HCT116 (cell line): ENCODE data around the gene CRISP3. TPM values are rescaled to one million over a fixed set of nuclear protein-coding genes. Genes with fewer than 3 reads are reported as not detected.

ENCODE experiments used
- ATAC-seq: fragments of 200-7000 bp; cut with Tn5 transposase; 2 replicates; pipeline ENCODE4 v1.9.1; 2020; ENCODE audit warnings: mild to moderate bottlenecking, moderate library complexity
- BruUV-seq: library from RNA; stranded (reverse); fragments of 400-500 nt; replicated peaks from 2 replicates; lab custom pipeline; 2021; lab: Mats Ljungman, UMichigan
- CTCF ChIA-PET: fragments of 300-600 bp; sonication (Branson Sonifier 250); formaldehyde crosslinking; loops from one replicate; lab custom pipeline; 2021; ENCODE audit warnings: antibody characterized with exemption; lab: Charles Lee
- POLR2A ChIA-PET: fragments of 300-600, 350-600 bp; sonication (Branson Sonifier 250); formaldehyde crosslinking; loops from one replicate; lab custom pipeline; 2021; ENCODE audit warnings: antibody characterized with exemption; lab: Charles Lee
- RAD21 ChIA-PET, 2 experiments: fragments of 300-600 bp; sonication (Branson Sonifier 250); formaldehyde crosslinking; loops; one replicate each; lab custom pipeline; 2023; ENCODE audit warnings: low total read pairs in 2 of 2; ENCODE audit not compliant: uncharacterized antibody in 2 of 2, unreplicated experiment in 2 of 2, low non-redundant PET in 1 of 2; lab: Charles Lee
- DNase-seq: peaks from one replicate; pipeline ENCODE4 v3.0.0-alpha.2; 2010; ENCODE audit warnings: low read depth, low spot score
- H2AFZ ChIP-seq: fragments of 200-600 bp; shearing (Covaris generic), sonication (generic); 2 replicates; pipeline ENCODE4 v1.6.1; 2017; ENCODE audit warnings: low read depth, mixed run types, mixed read lengths, antibody characterized with exemption, low read length; ENCODE audit not compliant: poor library complexity, severe bottlenecking
- H3K27ac ChIP-seq: 2 replicates; pipeline ENCODE4 v1.5.1; 2012; ENCODE audit warnings: low read depth, low read length
- H3K27me3 ChIP-seq: fragments of 200-600 bp; sonication (generic); 2 replicates; pipeline ENCODE4 v1.6.1; 2016; ENCODE audit warnings: mixed run types, low read length, mixed read lengths; ENCODE audit not compliant: insufficient read depth
- H3K36me3 ChIP-seq, 2 experiments: fragments of 200-500 bp in 1 of 2; fragments of 200-600 bp in 1 of 2; sonication (Bioruptor generic) in 1 of 2; sonication (generic) in 1 of 2; 2 replicates each; pipeline versions ENCODE4 v1.5.1 to v1.6.1; 2014 to 2016; ENCODE audit warnings: low read length in 2 of 2, inconsistent platforms in 1 of 2, mixed read lengths in 1 of 2, mixed run types in 1 of 2; ENCODE audit not compliant: insufficient read depth in 2 of 2, control insufficient read depth in 1 of 2
- H3K4me1 ChIP-seq, 2 experiments: fragments of 200-600 bp in 1 of 2; sonication (generic) in 1 of 2; 2 replicates each; pipeline versions ENCODE4 v1.5.1 to v1.6.1; 2012 to 2017; ENCODE audit warnings: low read length in 2 of 2, inconsistent platforms in 1 of 2, mild to moderate bottlenecking in 1 of 2, mixed read lengths in 1 of 2, mixed run types in 1 of 2, moderate library complexity in 1 of 2; ENCODE audit not compliant: insufficient read depth in 2 of 2, control insufficient read depth in 1 of 2
- H3K4me2 ChIP-seq: fragments of 200-600 bp; sonication (generic); 2 replicates; pipeline ENCODE4 v1.6.1; 2017; ENCODE audit warnings: mixed run types, low read length, mixed read lengths
- H3K4me3 ChIP-seq, 2 experiments: fragments of 200-600 bp in 1 of 2; sonication (generic) in 1 of 2; replicated peaks in 1 of 2; 2 replicates each; pipeline ENCODE4 v1.5.1; 2011 to 2016; ENCODE audit warnings: low read length in 2 of 2, control low read depth in 1 of 2, low read depth in 1 of 2, mild to moderate bottlenecking in 1 of 2, mixed read lengths in 1 of 2, mixed run types in 1 of 2
- H3K79me2 ChIP-seq: fragments of 200-600 bp; sonication (generic); 2 replicates; pipeline ENCODE4 v1.6.1; 2017; ENCODE audit warnings: mild to moderate bottlenecking, mixed run types, low read length, moderate library complexity, mixed read lengths; ENCODE audit not compliant: insufficient read depth
- H3K9ac ChIP-seq: fragments of 200-600 bp; sonication (generic); 2 replicates; pipeline ENCODE4 v1.6.1; 2016; ENCODE audit warnings: low read length, mixed read lengths
- H3K9me2 ChIP-seq: fragments of 200-600 bp; sonication (generic), shearing (Covaris generic); 2 replicates; pipeline ENCODE4 v1.6.1; 2017; ENCODE audit warnings: mixed run types, mild to moderate bottlenecking, moderate library complexity; ENCODE audit not compliant: insufficient read depth
- H3K9me3 ChIP-seq, 2 experiments: fragments of 200-500 bp in 1 of 2; fragments of 200-600 bp in 1 of 2; sonication (Bioruptor generic) in 1 of 2; sonication (generic) in 1 of 2; 2 replicates each; pipeline ENCODE4 v1.6.1; 2014 to 2017; ENCODE audit warnings: low read length in 2 of 2, mixed read lengths in 2 of 2, inconsistent platforms in 1 of 2, low read depth in 1 of 2, mild to moderate bottlenecking in 1 of 2, mixed run types in 1 of 2, moderate library complexity in 1 of 2; ENCODE audit not compliant: control insufficient read depth in 1 of 2, insufficient read depth in 1 of 2
- H4K20me1 ChIP-seq: fragments of 200-600 bp; sonication (generic), shearing (Covaris generic); 2 replicates; pipeline ENCODE4 v1.6.1; 2017; ENCODE audit warnings: mixed run types, mild to moderate bottlenecking, moderate library complexity; ENCODE audit not compliant: insufficient read depth
- ATF3 ChIP-seq: IDR thresholded peaks from 2 replicates; pipeline ENCODE4 v1.6.1; 2012
- CBX3 ChIP-seq: IDR thresholded peaks from 2 replicates; pipeline ENCODE4 v1.6.1; 2012; ENCODE audit warnings: low read depth
- CEBPB ChIP-seq: IDR thresholded peaks from 2 replicates; pipeline ENCODE4 v1.6.1; 2012; ENCODE audit warnings: low read depth
- EGR1 ChIP-seq: IDR thresholded peaks from 2 replicates; pipeline ENCODE4 v1.6.1; 2012; ENCODE audit warnings: low read depth
- EZH2phosphoT487 ChIP-seq: fragments of 200-600 bp; IDR thresholded peaks from 2 replicates; pipeline ENCODE4 v1.6.1; 2018; ENCODE audit warnings: antibody characterized with exemption, borderline replicate concordance
- FOSL1 ChIP-seq: IDR thresholded peaks from 2 replicates; pipeline ENCODE4 v1.6.1; 2012; ENCODE audit warnings: low read depth
- POLR2AphosphoS5 ChIP-seq: IDR thresholded peaks from 2 replicates; pipeline ENCODE4 v1.6.1; 2011; ENCODE audit warnings: mild to moderate bottlenecking, low read depth, low read length, moderate library complexity
- SIN3A ChIP-seq: IDR thresholded peaks from 2 replicates; pipeline ENCODE4 v1.6.1; 2012; ENCODE audit warnings: low read depth
- SP1 ChIP-seq: IDR thresholded peaks from 2 replicates; pipeline ENCODE4 v1.6.1; 2012; ENCODE audit warnings: low read depth
- SRF ChIP-seq: IDR thresholded peaks from 2 replicates; pipeline ENCODE4 v1.6.1; 2012; ENCODE audit warnings: low read depth
- TCF7L2 ChIP-seq: IDR thresholded peaks from 2 replicates; pipeline ENCODE4 v1.7.0; 2011; ENCODE audit warnings: borderline replicate concordance, inconsistent platforms; ENCODE audit not compliant: insufficient read depth, insufficient read length; ENCODE audit errors: extremely low read depth
- YY1 ChIP-seq: IDR thresholded peaks from 2 replicates; pipeline ENCODE4 v1.6.1; 2011; ENCODE audit warnings: low read length, low read depth, moderate library complexity, mild to moderate bottlenecking; ENCODE audit not compliant: insufficient replicate concordance; ENCODE audit errors: extremely low read depth
- intact Hi-C: fragments of 100-400 bp; cut with micrococcal nuclease; formaldehyde crosslinking; loops from 2 replicates; pipeline ENCODE4 v1.10.0; 2022
- total RNA-seq: library from RNA; stranded (reverse); gene quantifications from one replicate; pipeline ENCODE4 v1.2.1, GENCODE V29; 2021; ENCODE audit not compliant: unreplicated experiment
- TF ChIP-seq, protein P1 (sequence below): IDR thresholded peaks from 2 replicates; pipeline ENCODE4 v1.6.1; 2012
- TF ChIP-seq, protein P2 (sequence below): IDR thresholded peaks from 2 replicates; pipeline ENCODE4 v1.6.1; 2012; ENCODE audit warnings: low read depth
- TF ChIP-seq, protein P3 (sequence below): IDR thresholded peaks from 2 replicates; pipeline ENCODE4 v1.6.1; 2011; ENCODE audit warnings: mild to moderate bottlenecking, low read length, moderate library complexity; ENCODE audit not compliant: insufficient replicate concordance; ENCODE audit errors: extremely low read depth

CRISP3 gene
- total RNA-seq, 1 experiment from 2014 or later = not detected

- no peak overlapping the region for H3K4me2 ChIP-seq
- no peak overlapping the region for H2AFZ ChIP-seq
- H3K79me2 ChIP-seq = no peaks in the 10 kb centered on the region
- ATAC-seq (no peak), DNase-seq (no peak)
- H4K20me1 ChIP-seq = no peaks in the 10 kb centered on the region; the same call in 1 of the 2 replicates
- H3K4me3 ChIP-seq = no peak overlapping the region
- H3K27me3 ChIP-seq = no peaks in the 10 kb centered on the region
- BruUV-seq = no TSS peak
- no peak overlapping the region for H3K27ac ChIP-seq
- no peak overlapping the region for H3K9ac ChIP-seq
- 0 out of 4 replicates have a peak, but pooled peaks cover 0 to 4% of the 10 kb centered on the region in 2 experiments for H3K9me3 ChIP-seq
- TF ChIP-seq POLR2AphosphoS5 = no peak
- TF ChIP-seq CBX3 = no peak
- TF ChIP-seq CEBPB = no peak
- TF ChIP-seq, all 23 proteins: peak for 0
- intact Hi-C loops = no loop called here
- CTCF ChIA-PET = no interaction called here
- H3K36me3 ChIP-seq = no peaks in the 10 kb centered on the region
- no peaks in the 10 kb centered on the region for H3K4me1 ChIP-seq
- POLR2A ChIA-PET = no interaction called here
- RAD21 ChIA-PET = no interaction called here
- no peaks in the 10 kb centered on the region for H3K9me2 ChIP-seq
Observed at GRCh38 chr6:49698478-49698877, 45.7 kb downstream of the CRISP3 start.

- no peak overlapping the region for H3K4me2 ChIP-seq
- CTCF ChIA-PET = no interaction called here
- no peaks in the 10 kb centered on the region; the same call in 1 of the 2 replicates for H4K20me1 ChIP-seq
- H3K9ac ChIP-seq = no peak overlapping the region
- intact Hi-C loops = no loop called here
- RAD21 ChIA-PET = no interaction called here
- POLR2A ChIA-PET = no interaction called here
- H3K27me3 ChIP-seq = no peaks in the 10 kb centered on the region
- no TSS peak for BruUV-seq
- no peak overlapping the region for H3K27ac ChIP-seq
- H3K9me3 ChIP-seq = 0 out of 4 replicates have a peak, but pooled peaks cover 0 to 4% of the 10 kb centered on the region in 2 experiments
- ATAC-seq (no peak), DNase-seq (peak; percentile 1)
- no peaks in the 10 kb centered on the region for H3K4me1 ChIP-seq
- no peaks in the 10 kb centered on the region for H3K9me2 ChIP-seq
- H3K4me3 ChIP-seq = no peak overlapping the region
- no peak overlapping the region for H2AFZ ChIP-seq
- no peaks in the 10 kb centered on the region for H3K79me2 ChIP-seq
- H3K36me3 ChIP-seq = no peaks in the 10 kb centered on the region
- TF ChIP-seq CBX3 = no peak
- TF ChIP-seq, protein P1, sequence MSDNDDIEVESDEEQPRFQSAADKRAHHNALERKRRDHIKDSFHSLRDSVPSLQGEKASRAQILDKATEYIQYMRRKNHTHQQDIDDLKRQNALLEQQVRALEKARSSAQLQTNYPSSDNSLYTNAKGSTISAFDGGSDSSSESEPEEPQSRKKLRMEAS = no peak
- TF ChIP-seq, protein P2, sequence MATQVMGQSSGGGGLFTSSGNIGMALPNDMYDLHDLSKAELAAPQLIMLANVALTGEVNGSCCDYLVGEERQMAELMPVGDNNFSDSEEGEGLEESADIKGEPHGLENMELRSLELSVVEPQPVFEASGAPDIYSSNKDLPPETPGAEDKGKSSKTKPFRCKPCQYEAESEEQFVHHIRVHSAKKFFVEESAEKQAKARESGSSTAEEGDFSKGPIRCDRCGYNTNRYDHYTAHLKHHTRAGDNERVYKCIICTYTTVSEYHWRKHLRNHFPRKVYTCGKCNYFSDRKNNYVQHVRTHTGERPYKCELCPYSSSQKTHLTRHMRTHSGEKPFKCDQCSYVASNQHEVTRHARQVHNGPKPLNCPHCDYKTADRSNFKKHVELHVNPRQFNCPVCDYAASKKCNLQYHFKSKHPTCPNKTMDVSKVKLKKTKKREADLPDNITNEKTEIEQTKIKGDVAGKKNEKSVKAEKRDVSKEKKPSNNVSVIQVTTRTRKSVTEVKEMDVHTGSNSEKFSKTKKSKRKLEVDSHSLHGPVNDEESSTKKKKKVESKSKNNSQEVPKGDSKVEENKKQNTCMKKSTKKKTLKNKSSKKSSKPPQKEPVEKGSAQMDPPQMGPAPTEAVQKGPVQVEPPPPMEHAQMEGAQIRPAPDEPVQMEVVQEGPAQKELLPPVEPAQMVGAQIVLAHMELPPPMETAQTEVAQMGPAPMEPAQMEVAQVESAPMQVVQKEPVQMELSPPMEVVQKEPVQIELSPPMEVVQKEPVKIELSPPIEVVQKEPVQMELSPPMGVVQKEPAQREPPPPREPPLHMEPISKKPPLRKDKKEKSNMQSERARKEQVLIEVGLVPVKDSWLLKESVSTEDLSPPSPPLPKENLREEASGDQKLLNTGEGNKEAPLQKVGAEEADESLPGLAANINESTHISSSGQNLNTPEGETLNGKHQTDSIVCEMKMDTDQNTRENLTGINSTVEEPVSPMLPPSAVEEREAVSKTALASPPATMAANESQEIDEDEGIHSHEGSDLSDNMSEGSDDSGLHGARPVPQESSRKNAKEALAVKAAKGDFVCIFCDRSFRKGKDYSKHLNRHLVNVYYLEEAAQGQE = no peak
- TF ChIP-seq SP1 = no peak
- no peak for TF ChIP-seq TCF7L2
- no peak for TF ChIP-seq SRF
- no peak for TF ChIP-seq POLR2AphosphoS5
- TF ChIP-seq EGR1 = no peak
- TF ChIP-seq CEBPB = no peak
- TF ChIP-seq FOSL1 = no peak
- TF ChIP-seq YY1 = no peak
- no peak for TF ChIP-seq EZH2phosphoT487
- TF ChIP-seq, protein P3, sequence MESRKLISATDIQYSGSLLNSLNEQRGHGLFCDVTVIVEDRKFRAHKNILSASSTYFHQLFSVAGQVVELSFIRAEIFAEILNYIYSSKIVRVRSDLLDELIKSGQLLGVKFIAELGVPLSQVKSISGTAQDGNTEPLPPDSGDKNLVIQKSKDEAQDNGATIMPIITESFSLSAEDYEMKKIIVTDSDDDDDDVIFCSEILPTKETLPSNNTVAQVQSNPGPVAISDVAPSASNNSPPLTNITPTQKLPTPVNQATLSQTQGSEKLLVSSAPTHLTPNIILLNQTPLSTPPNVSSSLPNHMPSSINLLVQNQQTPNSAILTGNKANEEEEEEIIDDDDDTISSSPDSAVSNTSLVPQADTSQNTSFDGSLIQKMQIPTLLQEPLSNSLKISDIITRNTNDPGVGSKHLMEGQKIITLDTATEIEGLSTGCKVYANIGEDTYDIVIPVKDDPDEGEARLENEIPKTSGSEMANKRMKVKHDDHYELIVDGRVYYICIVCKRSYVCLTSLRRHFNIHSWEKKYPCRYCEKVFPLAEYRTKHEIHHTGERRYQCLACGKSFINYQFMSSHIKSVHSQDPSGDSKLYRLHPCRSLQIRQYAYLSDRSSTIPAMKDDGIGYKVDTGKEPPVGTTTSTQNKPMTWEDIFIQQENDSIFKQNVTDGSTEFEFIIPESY = no peak
- no peak for TF ChIP-seq SIN3A
- TF ChIP-seq ATF3 = no peak
Observed at GRCh38 chr6:49693512-49693911, 50.7 kb downstream of the CRISP3 start.
